Common myeloid progenitor, CD34-positive (primary cell): Measurements from ENCODE around the gene TSSK3.

Source experiments
- CTCF ChIA-PET: fragments of 350-600 bp; sonication (Branson Sonifier 250); formaldehyde crosslinking; loops from one replicate; lab custom pipeline; 2021; ENCODE audit warnings: antibody characterized with exemption; lab: Charles Lee
- POLR2A ChIA-PET: fragments of 350-600 bp; sonication (Branson Sonifier 250); formaldehyde crosslinking; loops from one replicate; lab custom pipeline; 2021; ENCODE audit warnings: antibody characterized with exemption; lab: Charles Lee
- DNase-seq, 3 donors: peaks; one replicate each; pipeline versions ENCODE4 v3.0.0 to v3.0.0-alpha.2; 2013
- H3K27ac ChIP-seq, 2 experiments: 1 replicate in 1 of 2; 2 replicates in 1 of 2; pipeline ENCODE4 v1.7.0; 2013; ENCODE audit warnings: inconsistent platforms in 2 of 2, low read length in 2 of 2, mild to moderate bottlenecking in 2 of 2, low read depth in 1 of 2, moderate library complexity in 1 of 2; ENCODE audit not compliant: severe bottlenecking in 2 of 2, insufficient read depth in 1 of 2, poor library complexity in 1 of 2
- H3K27me3 ChIP-seq, 5 experiments: replicated peaks in 2 of 5; 1 replicate in 3 of 5; 2 replicates in 2 of 5; pipeline versions ENCODE4 v1.6.1 to v1.7.0; 2013; ENCODE audit warnings: low read length in 4 of 5, mild to moderate bottlenecking in 2 of 5, moderate library complexity in 2 of 5, inconsistent platforms in 1 of 5; ENCODE audit not compliant: insufficient read depth in 5 of 5, control insufficient read depth in 4 of 5
- H3K36me3 ChIP-seq, 4 experiments: 1 replicate in 2 of 4; 2 replicates in 2 of 4; pipeline versions ENCODE4 v1.6.1 to v1.7.0; 2013; ENCODE audit warnings: low read length in 3 of 4, control low read depth in 1 of 4, mild to moderate bottlenecking in 1 of 4; ENCODE audit not compliant: control insufficient read depth in 4 of 4, insufficient read depth in 4 of 4
- H3K4me1 ChIP-seq, 4 experiments: 1 replicate in 3 of 4; 2 replicates in 1 of 4; pipeline versions ENCODE4 v1.6.1 to v1.7.1; 2013; ENCODE audit warnings: low read length in 3 of 4, mild to moderate bottlenecking in 3 of 4, control low read depth in 1 of 4, inconsistent platforms in 1 of 4, moderate library complexity in 1 of 4; ENCODE audit not compliant: control insufficient read depth in 4 of 4, insufficient read depth in 4 of 4; ENCODE audit errors: control extremely low read depth in 1 of 4
- H3K4me3 ChIP-seq, 7 experiments: 1 replicate in 4 of 7; 2 replicates in 3 of 7; pipeline versions ENCODE4 v1.5.1 to v1.7.0; 2013; ENCODE audit warnings: mild to moderate bottlenecking in 7 of 7, low read length in 6 of 7, moderate library complexity in 6 of 7, inconsistent platforms in 2 of 7, low read depth in 2 of 7, control low read depth in 1 of 7; ENCODE audit not compliant: insufficient read depth in 4 of 7, control insufficient read depth in 1 of 7; ENCODE audit errors: extremely low read depth in 1 of 7
- H3K9me3 ChIP-seq, 5 experiments: 1 replicate in 4 of 5; 2 replicates in 1 of 5; pipeline versions ENCODE4 v1.6.1 to v1.7.1; 2013; ENCODE audit warnings: low read length in 4 of 5, mild to moderate bottlenecking in 2 of 5, inconsistent platforms in 1 of 5, low read depth in 1 of 5, moderate library complexity in 1 of 5; ENCODE audit not compliant: control insufficient read depth in 4 of 5, insufficient read depth in 2 of 5; ENCODE audit errors: control extremely low read depth in 1 of 5
- WGBS: methylation state at CpG from one replicate; pipeline ENCODE4 v1.1.5; 2013; ENCODE audit not compliant: insufficient coverage; 5-methylcytosine and 5-hydroxymethylcytosine counted together

The TSSK3 gene

GRCh38 chr1:32365445-32365844 is 3.1 kb downstream of the TSSK3 start:
- H3K36me3 ChIP-seq: peaks cover 2 to 59% (median 48%) of the 10 kb centered on the region in 4 experiments
- POLR2A ChIA-PET: interaction anchor here (0.6 to 1.3 kb wide), 2 partner anchors 28 to 260 kb away, joined by 4 to 7 read pairs; no protein-coding TSS in a partner anchor
- CTCF ChIA-PET: interaction anchor here (0.9 to 1.7 kb wide), 7 partner anchors 12 to 29 kb away, joined by 3 to 4 read pairs (median 3); partner anchors contain the start of gene MARCKSL1
- 98% methylated on average over 6 of the region's 6 CpGs for WGBS
- peaks cover 0 to 14% (median 11%) of the 10 kb centered on the region in 4 experiments for H3K4me1 ChIP-seq
- H3K9me3 ChIP-seq: no peaks in the 10 kb centered on the region
- no peak overlapping the region for H3K27ac ChIP-seq
- peaks cover 0 to 14% (median 2%) of the 10 kb centered on the region in 5 experiments for H3K27me3 ChIP-seq
- H3K4me3 ChIP-seq: no peak overlapping the region
- no peak for DNase-seq

- CTCF ChIA-PET: interaction anchor here (1.1 to 1.9 kb wide), 3 partner anchors 32 to 153 kb away, joined by 3 to 8 read pairs (median 4); partner anchors contain the start of gene MARCKSL1
- H3K4me3 ChIP-seq: no peak overlapping the region
- DNase-seq: no peak
- H3K9me3 ChIP-seq: no peaks in the 10 kb centered on the region
- H3K27me3 ChIP-seq: no peaks in the 10 kb centered on the region
- H3K36me3 ChIP-seq: peaks cover 4 to 71% (median 54%) of the 10 kb centered on the region in 4 experiments
- peaks cover 0 to 16% (median 10%) of the 10 kb centered on the region in 4 experiments for H3K4me1 ChIP-seq
- POLR2A ChIA-PET: no interaction called here
- no peak overlapping the region for H3K27ac ChIP-seq
- WGBS: 80% methylated on average over 1 of the region's 7 CpGs
These were observed 5.7 kb downstream of the TSSK3 start for GRCh38 chr1:32367912-32368635.

- CTCF ChIA-PET: interaction anchor here (0.7 to 3.0 kb wide), 13 partner anchors 9 to 156 kb away, joined by 3 to 22 read pairs (median 5); partner anchors contain the start of genes BSDC1, FAM229A, MARCKSL1 and TSSK3
- 43% methylated on average over 4 of the region's 5 CpGs for WGBS
- Histone ChIP-seq H3K4me3 (no peak overlapping the region), H3K36me3 (peaks cover 5 to 69% (median 57%) of the 10 kb centered on the region in 4 experiments), H3K9me3 (no peaks in the 10 kb centered on the region), H3K27me3 (no peaks in the 10 kb centered on the region), H3K4me1 (peaks cover 0 to 16% (median 10%) of the 10 kb centered on the region in 4 experiments), H3K27ac (no peak overlapping the region)
- peak; percentile 74 to 94 (median 94) for DNase-seq
- POLR2A ChIA-PET: interaction anchor here (0.5 to 3.0 kb wide), 7 partner anchors 9 to 316 kb away, joined by 3 to 23 read pairs (median 3); partner anchors contain the start of genes BSDC1, FAM229A, MARCKSL1 and TSSK3
These were observed 9.9 kb downstream of the TSSK3 start for GRCh38 chr1:32372149-32372756.

GRCh38 chr1:32373996-32374592 is 11.8 kb downstream of the TSSK3 start:
- Histone ChIP-seq H3K4me1 (peaks cover 0 to 16% (median 10%) of the 10 kb centered on the region in 4 experiments), H3K9me3 (no peaks in the 10 kb centered on the region), H3K27ac (no peak overlapping the region), H3K36me3 (peaks cover 8 to 70% (median 61%) of the 10 kb centered on the region in 4 experiments), H3K27me3 (no peaks in the 10 kb centered on the region), H3K4me3 (no peak overlapping the region)
- 100% methylated on average over 1 of the region's 1 CpG for WGBS
- no peak for DNase-seq
- ChIA-PET POLR2A (interaction anchor here (1.6 to 2.3 kb wide), 2 partner anchors 11 to 38 kb away, joined by 3 to 7 read pairs; partner anchors contain the start of genes FAM229A, MARCKSL1 and TSSK3), CTCF (interaction anchor here (1.1 kb wide), 1 partner anchor 15 kb away, joined by 3 read pairs; no protein-coding TSS in a partner anchor)

- H3K36me3 ChIP-seq: peaks cover 13 to 82% (median 67%) of the 10 kb centered on the region in 4 experiments
- H3K27ac ChIP-seq: no peak overlapping the region
- 98% methylated on average over 5 of the region's 11 CpGs for WGBS
- no peaks in the 10 kb centered on the region for H3K27me3 ChIP-seq
- CTCF ChIA-PET: interaction anchor here (0.7 to 1.8 kb wide), 7 partner anchors 11 to 160 kb away, joined by 3 to 4 read pairs (median 4); no protein-coding TSS in a partner anchor
- POLR2A ChIA-PET: interaction anchor here (0.6 kb wide), 1 partner anchor 76 kb away, joined by 5 read pairs; no protein-coding TSS in a partner anchor
- H3K9me3 ChIP-seq: no peaks in the 10 kb centered on the region
- peaks cover 0 to 16% (median 10%) of the 10 kb centered on the region in 4 experiments for H3K4me1 ChIP-seq
- no peak overlapping the region for H3K4me3 ChIP-seq
- DNase-seq: no peak
These were observed 13.9 kb downstream of the TSSK3 start for GRCh38 chr1:32376199-32376598.

GRCh38 chr1:32377541-32378220 is 15.3 kb downstream of the TSSK3 start:
- no peak for DNase-seq
- CTCF ChIA-PET: interaction anchor here (0.8 to 2.6 kb wide), 5 partner anchors 12 to 40 kb away, joined by 3 to 5 read pairs (median 4); no protein-coding TSS in a partner anchor

More at GRCh38 chr1:32377541-32378220, 15.3 kb downstream of the TSSK3 start:
- Histone ChIP-seq H3K36me3 (peaks cover 16 to 86% (median 70%) of the 10 kb centered on the region in 4 experiments), H3K4me1 (peaks cover 0 to 3% (median under 1%) of the 10 kb centered on the region in 4 experiments), H3K27me3 (no peaks in the 10 kb centered on the region), H3K4me3 (no peak overlapping the region), H3K9me3 (no peaks in the 10 kb centered on the region), H3K27ac (no peak overlapping the region)
- POLR2A ChIA-PET: interaction anchor here (0.9 to 1.2 kb wide), 2 partner anchors 9 to 17 kb away, joined by 3 to 4 read pairs; partner anchors contain the start of gene BSDC1
- over 99% methylated on average over 11 of the region's 12 CpGs for WGBS
